Adrenal gland (tissue), 12 donors: ENCODE data around the gene EDA. TPM values are rescaled to one million over a fixed set of nuclear protein-coding genes. Genes with fewer than 3 reads are reported as not detected.

Experiments used
- DNase-seq, 7 donors: peaks; one replicate each; pipeline ENCODE4 v3.0.0-alpha.2; 2019 to 2020
- H3K27ac ChIP-seq, 5 donors: fragments of 200-600 bp; sonication (generic) in 4 of 5; 1 replicate in 3 of 5; 2 replicates in 2 of 5; pipeline versions ENCODE4 v1.5.1 to v1.8.0; 2016 to 2020; ENCODE audit warnings: mild to moderate bottlenecking in 1 of 5
- H3K27me3 ChIP-seq: fragments of 200-600 bp; 2 replicates; pipeline ENCODE4 v1.8.0; 2021
- H3K36me3 ChIP-seq, 2 donors: fragments of 200-600 bp; replicated peaks in 1 of 2; 1 replicate in 1 of 2; 2 replicates in 1 of 2; pipeline versions ENCODE4 v1.5.1 to v1.8.0; 2018 to 2022
- H3K4me1 ChIP-seq, 2 donors: fragments of 200-600 bp; replicated peaks in 1 of 2; 1 replicate in 1 of 2; 2 replicates in 1 of 2; pipeline versions ENCODE4 v1.5.1 to v1.8.0; 2018 to 2021
- H3K4me3 ChIP-seq, 4 donors: fragments of 200-600 bp; sonication (generic) in 3 of 4; one replicate each; pipeline ENCODE4 v1.5.1; 2016 to 2018
- H3K9me3 ChIP-seq, 3 donors: fragments of 200-600 bp; sonication (generic) in 1 of 3; replicated peaks in 1 of 3; 1 replicate in 2 of 3; 2 replicates in 1 of 3; pipeline versions ENCODE4 v1.5.1 to v1.8.0; 2016 to 2021
- POLR2A ChIP-seq, 2 donors: fragments of 450-650 bp; IDR thresholded peaks; one replicate each; pipeline ENCODE4 v1.6.1; 2017; ENCODE audit warnings: antibody characterized with exemption in 2 of 2, mild to moderate bottlenecking in 2 of 2, moderate library complexity in 1 of 2
- WGBS, 4 donors: extraction: QIAGEN DNeasy Blood & Tissue Kit in 2 of 4; methylation state at CpG; one replicate each; pipeline versions ENCODE4 v1.1.5 to v1.1.7; 2013 to 2017; 5-methylcytosine and 5-hydroxymethylcytosine counted together
- intact Hi-C, 2 donors: fragments of 100-400 bp; cut with DNase I; formaldehyde crosslinking; loops; one replicate each; pipeline versions ENCODE4 v1.14.1 to v1.15.0; 2022 to 2023
- polyA plus RNA-seq, 3 donors: library from polyadenylated mRNA; stranded (reverse); fragments of 200-250 nt in 2 of 3; fragments of 350-450 nt in 1 of 3; fragmentation: Illumina TruSeq in 1 of 3; extraction: RNeasy Lipid Tissue Mini Kit (QIAGEN cat#74804) in 1 of 3; gene quantifications; one replicate each; pipeline ENCODE4 v1.2.3, GENCODE V29; 2013 to 2014
- total RNA-seq, 9 donors: library from RNA; depleted of rRNA in 4 of 9; stranded (reverse); fragments of >200 nt in 4 of 9; fragments of 120-200 nt in 1 of 9; fragmentation: NEBNext Ultra II Directional in 1 of 9; extraction: Animal tissue kit (Norgen Biotek cat#: 25700) in 1 of 9; gene quantifications; one replicate each; pipeline versions ENCODE4 v1.1.0 to v1.2.4, GENCODE V29; 2013 to 2023
- TF ChIP-seq, protein P1 (sequence below), 6 experiments: fragments of 450-650 bp in 4 of 6; fragments of 200-600 bp in 2 of 6; sonication (generic) in 1 of 6; IDR thresholded peaks; 1 replicate in 5 of 6; 2 replicates in 1 of 6; pipeline versions ENCODE4 v1.5.1 to v1.8.0; 2016 to 2021; ENCODE audit warnings: antibody characterized with exemption in 6 of 6, mild to moderate bottlenecking in 2 of 6, moderate library complexity in 1 of 6
- donor health status: healthy with polysubstance abuse.
- donor health status: Bipolar disorder and iron deficiency.
- donor health status: DM: yes; HTN: yes; CAD: no.
- donor health status: DM: no; HTN: no; CAD: no.
- donor health status: DM: no; HTN: no; CAD: no.
- donor health status: DM: yes; HTN: yes; CAD: no.

The EDA gene
- total and polyA plus RNA-seq, 12 donors: 5.6 to 28.7 (median 17.2) TPM

DNA sequence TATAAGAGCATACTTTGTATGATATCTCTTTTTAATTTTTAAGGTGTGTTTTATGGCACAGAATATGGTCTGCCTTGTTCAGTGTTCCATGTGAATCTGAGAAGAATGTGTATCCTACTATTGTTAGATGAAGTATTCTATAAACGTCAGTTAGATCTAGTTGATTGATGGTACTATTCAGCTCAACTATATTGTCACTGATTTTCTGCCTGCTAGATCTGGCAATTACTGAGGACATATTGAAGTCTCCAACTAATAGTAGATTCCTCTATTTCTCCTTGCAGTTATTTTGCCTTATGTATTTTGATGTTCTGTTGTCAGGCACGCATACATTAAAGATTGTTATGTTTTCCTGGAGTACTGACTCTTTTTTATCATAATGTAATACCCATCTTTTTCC lies 394.1 kb downstream of the EDA start:
- Histone ChIP-seq H3K9me3 (no peaks in the 10 kb centered on the region), H3K36me3 (no peaks in the 10 kb centered on the region), H3K27me3 (peaks cover 13% of the 10 kb centered on the region), H3K27ac (no peak overlapping the region), H3K4me3 (no peak overlapping the region), H3K4me1 (no peaks in the 10 kb centered on the region)
- DNase-seq: no peak
- intact Hi-C loops: no loop called here
- TF ChIP-seq, protein P1, sequence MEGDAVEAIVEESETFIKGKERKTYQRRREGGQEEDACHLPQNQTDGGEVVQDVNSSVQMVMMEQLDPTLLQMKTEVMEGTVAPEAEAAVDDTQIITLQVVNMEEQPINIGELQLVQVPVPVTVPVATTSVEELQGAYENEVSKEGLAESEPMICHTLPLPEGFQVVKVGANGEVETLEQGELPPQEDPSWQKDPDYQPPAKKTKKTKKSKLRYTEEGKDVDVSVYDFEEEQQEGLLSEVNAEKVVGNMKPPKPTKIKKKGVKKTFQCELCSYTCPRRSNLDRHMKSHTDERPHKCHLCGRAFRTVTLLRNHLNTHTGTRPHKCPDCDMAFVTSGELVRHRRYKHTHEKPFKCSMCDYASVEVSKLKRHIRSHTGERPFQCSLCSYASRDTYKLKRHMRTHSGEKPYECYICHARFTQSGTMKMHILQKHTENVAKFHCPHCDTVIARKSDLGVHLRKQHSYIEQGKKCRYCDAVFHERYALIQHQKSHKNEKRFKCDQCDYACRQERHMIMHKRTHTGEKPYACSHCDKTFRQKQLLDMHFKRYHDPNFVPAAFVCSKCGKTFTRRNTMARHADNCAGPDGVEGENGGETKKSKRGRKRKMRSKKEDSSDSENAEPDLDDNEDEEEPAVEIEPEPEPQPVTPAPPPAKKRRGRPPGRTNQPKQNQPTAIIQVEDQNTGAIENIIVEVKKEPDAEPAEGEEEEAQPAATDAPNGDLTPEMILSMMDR (IDR thresholded peaks at IDR 0.05): no peak
- no peak for TF ChIP-seq POLR2A (IDR thresholded peaks at IDR 0.05)
- WGBS, 4 donors: 69 to 76% (median 73%) methylated on average over 2 of the region's 2 CpGs

DNA sequence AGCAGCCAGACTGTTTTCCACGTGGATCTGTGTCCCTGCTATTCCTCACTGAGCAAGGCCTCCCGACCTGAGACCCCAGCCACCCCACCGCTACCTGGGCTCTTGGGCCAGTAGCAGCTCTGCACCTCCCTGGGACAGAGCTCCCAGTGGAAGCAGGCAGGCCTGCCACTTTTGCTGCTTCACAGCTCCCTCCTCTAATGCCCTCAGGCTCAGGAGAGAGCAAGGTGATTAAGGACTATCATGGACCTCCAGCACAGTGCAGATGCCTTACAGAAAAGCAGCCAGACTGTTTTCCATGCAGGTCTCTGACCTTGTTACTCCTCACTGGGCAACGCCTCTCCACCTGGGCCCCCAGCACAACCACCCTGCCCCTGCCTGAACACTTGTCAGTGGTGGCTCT lies 396.8 kb downstream of the EDA start:
- TF ChIP-seq, protein P1 (IDR thresholded peaks at IDR 0.05): no peak
- DNase-seq: no peak
- WGBS, 4 donors: 59 to 83% (median 82%) methylated on average over 1 to 4 of the region's 4 CpGs
- intact Hi-C loops: no loop called here
- no peaks in the 10 kb centered on the region for H3K36me3 ChIP-seq
- H3K27me3 ChIP-seq: peaks cover 13% of the 10 kb centered on the region
- H3K4me3 ChIP-seq: no peak overlapping the region
- H3K27ac ChIP-seq: no peak overlapping the region
- no peaks in the 10 kb centered on the region for H3K4me1 ChIP-seq
- H3K9me3 ChIP-seq: no peaks in the 10 kb centered on the region

DNA sequence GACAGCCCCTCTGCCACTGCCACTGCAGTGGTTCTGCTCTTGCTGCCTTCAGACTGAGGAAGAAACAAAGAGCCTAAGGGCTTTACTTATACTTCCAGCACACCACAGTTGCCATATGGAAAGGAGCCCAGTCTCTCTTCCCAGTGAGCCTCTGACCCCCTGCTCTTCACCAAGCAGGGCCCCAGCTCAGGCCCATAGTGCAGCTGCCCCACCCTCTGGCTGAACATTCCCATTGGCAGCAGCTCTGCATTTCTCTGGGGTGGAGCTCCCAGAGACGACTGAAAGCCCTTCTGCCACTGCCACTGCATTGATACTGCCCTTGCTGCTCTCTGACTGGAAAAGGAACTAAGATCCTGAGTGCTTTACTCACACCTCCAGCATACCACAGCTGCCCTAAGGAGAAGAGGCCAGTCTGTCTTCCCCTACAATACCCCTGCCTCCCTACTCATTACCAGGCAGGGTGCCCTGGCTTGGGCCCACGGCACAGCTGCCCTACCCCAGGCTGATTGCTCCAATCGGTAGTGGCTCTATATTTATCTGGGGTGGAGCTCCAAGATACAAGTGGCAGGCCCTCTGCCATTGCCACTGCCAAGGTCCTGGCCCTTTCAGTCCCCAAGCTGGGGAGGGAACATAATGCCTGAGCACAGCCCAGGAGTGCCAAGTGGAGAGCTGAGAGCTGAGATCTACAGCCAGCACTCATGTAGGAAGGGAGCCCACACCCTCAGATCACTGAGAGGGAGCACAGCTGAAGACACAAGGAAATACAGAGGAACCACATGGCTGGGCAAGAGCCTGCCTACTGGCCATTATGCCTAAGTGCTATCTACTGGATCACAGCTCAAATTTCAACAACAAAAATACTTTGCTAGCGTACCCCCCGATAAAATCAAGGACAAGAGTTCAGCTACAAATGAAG lies 397.8 kb downstream of the EDA start:
- WGBS, 4 donors: 21 to 67% (median 58%) methylated on average over 3 to 5 of the region's 5 CpGs
- Histone ChIP-seq H3K36me3 (no peaks in the 10 kb centered on the region), H3K27ac (no peak overlapping the region), H3K4me1 (no peaks in the 10 kb centered on the region), H3K27me3 (peaks cover 13% of the 10 kb centered on the region), H3K9me3 (no peaks in the 10 kb centered on the region), H3K4me3 (no peak overlapping the region)
- no peak for TF ChIP-seq POLR2A (IDR thresholded peaks at IDR 0.05)
- TF ChIP-seq, protein P1 (IDR thresholded peaks at IDR 0.05): no peak
- intact Hi-C loops: no loop called here
- DNase-seq: no peak

DNA sequence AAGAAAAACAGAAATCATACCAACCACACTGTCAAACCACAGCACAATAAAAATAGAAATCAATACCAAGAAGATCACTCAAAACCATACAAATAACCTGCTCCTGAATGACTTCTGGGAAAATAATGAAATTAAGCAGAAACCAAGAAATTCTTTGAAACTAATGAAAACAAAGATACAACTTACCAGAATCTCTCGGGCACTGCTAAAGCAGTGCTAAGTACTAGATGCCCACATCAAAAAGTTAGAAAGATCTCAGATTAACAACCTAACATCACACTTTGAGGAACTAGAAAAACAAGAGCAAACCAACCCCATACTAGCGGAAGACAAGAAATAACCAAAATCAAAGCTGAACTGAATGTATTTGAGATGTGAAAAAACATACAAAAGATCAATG lies 400.6 kb downstream of the EDA start:
- 88 to 94% (median 91%) methylated on average over 2 of the region's 2 CpGs for WGBS, 4 donors
- H3K4me1 ChIP-seq: no peaks in the 10 kb centered on the region
- no peak overlapping the region for H3K4me3 ChIP-seq
- no peak for DNase-seq
- TF ChIP-seq POLR2A (IDR thresholded peaks at IDR 0.05): no peak
- TF ChIP-seq, protein P1 (IDR thresholded peaks at IDR 0.05): no peak
- H3K27me3 ChIP-seq: peaks cover 13% of the 10 kb centered on the region
- H3K9me3 ChIP-seq: no peaks in the 10 kb centered on the region
- H3K27ac ChIP-seq: no peak overlapping the region
- no peaks in the 10 kb centered on the region for H3K36me3 ChIP-seq
- intact Hi-C loops: no loop called here
